H1 (cell line): ENCODE results near the gene COL9A2. TPM values are rescaled to one million over a fixed set of nuclear protein-coding genes. Genes with fewer than 3 reads are reported as not detected.

ENCODE experiments used
- CTCF ChIA-PET: fragments of 300-600 bp; sonication (Branson Sonifier 250); formaldehyde crosslinking; loops from one replicate; lab custom pipeline; 2021; ENCODE audit not compliant: partially characterized antibody; lab: Charles Lee
- POLR2A ChIA-PET: fragments of 300-600 bp; sonication (Branson Sonifier 250); formaldehyde crosslinking; loops from one replicate; lab custom pipeline; 2021; ENCODE audit warnings: inconsistent platforms; ENCODE audit not compliant: partially characterized antibody; lab: Charles Lee
- DNase-seq, 2 experiments: peaks; one replicate each; pipeline versions ENCODE4 v3.0.0 to v3.0.0-alpha.2; 2010 to 2022; ENCODE audit warnings: low spot score in 2 of 2, low read depth in 1 of 2, mixed read lengths in 1 of 2
- FAIRE-seq: peaks from 2 replicates; lab custom pipeline; 2011; peaks lifted over from hg19 to GRCh38; lab: Jason Lieb, UNC
- H2AFZ ChIP-seq: 2 replicates; pipeline ENCODE4 v1.8.1; 2012; ENCODE audit warnings: low read length, inconsistent platforms
- H2AK5ac ChIP-seq: 2 replicates; pipeline ENCODE4 v1.6.1; 2013; ENCODE audit warnings: low read depth, low read length
- H2BK120ac ChIP-seq: replicated peaks from 2 replicates; pipeline ENCODE3; 2013; ENCODE audit warnings: low read depth, low read length, inconsistent platforms
- H2BK12ac ChIP-seq: 2 replicates; pipeline ENCODE4 v1.6.1; 2013; ENCODE audit warnings: low read depth, low read length
- H2BK15ac ChIP-seq: 2 replicates; pipeline ENCODE4 v1.6.1; 2013; ENCODE audit warnings: low read length
- H2BK20ac ChIP-seq: 2 replicates; pipeline ENCODE4 v1.6.1; 2013; ENCODE audit warnings: low read length
- H2BK5ac ChIP-seq: 2 replicates; pipeline ENCODE4 v1.6.1; 2013; ENCODE audit warnings: low read depth, low read length
- H3K14ac ChIP-seq: 2 replicates; pipeline ENCODE4 v1.6.1; 2013; ENCODE audit warnings: inconsistent platforms; ENCODE audit not compliant: insufficient read length
- H3K18ac ChIP-seq: 2 replicates; pipeline ENCODE4 v1.6.1; 2013; ENCODE audit warnings: low read length; ENCODE audit errors: extremely low read depth
- H3K23ac ChIP-seq: 2 replicates; pipeline ENCODE4 v1.6.1; 2013; ENCODE audit warnings: inconsistent platforms; ENCODE audit not compliant: insufficient read length
- H3K23me2 ChIP-seq: 2 replicates; pipeline ENCODE4 v1.6.1; 2013; ENCODE audit warnings: low read depth, low read length
- H3K27ac ChIP-seq: 2 replicates; pipeline ENCODE4 v1.6.1; 2011; ENCODE audit warnings: low read depth, low read length, inconsistent platforms
- H3K27me3 ChIP-seq, 4 experiments: replicated peaks in 1 of 4; 1 replicate in 1 of 4; 2 replicates in 3 of 4; pipeline versions ENCODE4 v1.6.1 to v1.8.1; 2011 to 2013; ENCODE audit warnings: low read length in 3 of 4, mild to moderate bottlenecking in 3 of 4, inconsistent platforms in 2 of 4, mixed read lengths in 2 of 4, moderate library complexity in 1 of 4; ENCODE audit not compliant: control insufficient read depth in 3 of 4, insufficient read depth in 3 of 4; ENCODE audit errors: extremely low read depth in 1 of 4
- H3K36me3 ChIP-seq, 4 experiments: 2 replicates each; pipeline versions ENCODE4 v1.6.1 to v1.8.1; 2011 to 2013; ENCODE audit warnings: mild to moderate bottlenecking in 4 of 4, low read length in 3 of 4, moderate library complexity in 2 of 4, control low read depth in 1 of 4, inconsistent platforms in 1 of 4; ENCODE audit not compliant: insufficient read depth in 4 of 4, control insufficient read depth in 2 of 4
- H3K4ac ChIP-seq: replicated peaks from 2 replicates; pipeline ENCODE3; 2013; ENCODE audit warnings: low read length, low read depth, mixed read lengths, inconsistent platforms; ENCODE audit not compliant: insufficient read length
- H3K4me1 ChIP-seq, 4 experiments: replicated peaks in 1 of 4; 1 replicate in 1 of 4; 2 replicates in 3 of 4; pipeline versions ENCODE4 v1.6.1 to v1.8.1; 2011 to 2013; ENCODE audit warnings: low read length in 3 of 4, inconsistent platforms in 2 of 4, mixed read lengths in 1 of 4; ENCODE audit not compliant: insufficient read depth in 4 of 4, control insufficient read depth in 3 of 4
- H3K4me2 ChIP-seq, 2 experiments: 2 replicates each; pipeline versions ENCODE4 v1.6.1 to v1.8.1; 2011 to 2013; ENCODE audit warnings: low read depth in 2 of 2, low read length in 2 of 2, control low read depth in 1 of 2, inconsistent platforms in 1 of 2, mild to moderate bottlenecking in 1 of 2; ENCODE audit not compliant: insufficient read depth in 1 of 2
- H3K4me3 ChIP-seq, 4 experiments: fragments of 200-600, 300-600 bp in 1 of 4; sonication (generic), shearing (Covaris generic), sonication (Bioruptor Twin) in 1 of 4; 2 replicates each; pipeline versions ENCODE4 v1.5.1 to v1.8.1; 2011 to 2016; ENCODE audit warnings: low read length in 4 of 4, low read depth in 3 of 4, control low read depth in 2 of 4, inconsistent platforms in 2 of 4, mild to moderate bottlenecking in 2 of 4, mixed read lengths in 1 of 4, moderate library complexity in 1 of 4; ENCODE audit not compliant: insufficient read depth in 2 of 4; ENCODE audit errors: extremely low read depth in 1 of 4
- H3K56ac ChIP-seq: replicated peaks from 2 replicates; pipeline ENCODE3; 2013; ENCODE audit warnings: low read depth, mild to moderate bottlenecking, mixed read lengths, low read length, inconsistent platforms; ENCODE audit not compliant: insufficient read length
- H3K79me1 ChIP-seq: 2 replicates; pipeline ENCODE4 v1.6.1; 2013; ENCODE audit warnings: low read depth, low read length, control low read depth
- H3K79me2 ChIP-seq, 2 experiments: 2 replicates each; pipeline versions ENCODE4 v1.6.1 to v1.8.1; 2012 to 2013; ENCODE audit warnings: low read length in 2 of 2, mild to moderate bottlenecking in 2 of 2, inconsistent platforms in 1 of 2; ENCODE audit not compliant: insufficient read depth in 2 of 2, control insufficient read depth in 1 of 2
- H3K9ac ChIP-seq, 4 experiments: replicated peaks in 1 of 4; 1 replicate in 1 of 4; 2 replicates in 3 of 4; pipeline versions ENCODE4 v1.6.1 to v1.8.1; 2011 to 2013; ENCODE audit warnings: low read depth in 3 of 4, low read length in 3 of 4, control low read depth in 2 of 4, mild to moderate bottlenecking in 2 of 4, moderate library complexity in 2 of 4, inconsistent platforms in 1 of 4; ENCODE audit errors: extremely low read depth in 1 of 4
- H3K9me3 ChIP-seq, 2 experiments: 2 replicates each; pipeline versions ENCODE4 v1.6.1 to v1.8.1; 2012 to 2013; ENCODE audit warnings: mild to moderate bottlenecking in 2 of 2, moderate library complexity in 2 of 2, control low read depth in 1 of 2, inconsistent platforms in 1 of 2, low read depth in 1 of 2, low read length in 1 of 2, mixed read lengths in 1 of 2; ENCODE audit not compliant: insufficient read depth in 2 of 2
- H4K20me1 ChIP-seq, 2 experiments: replicated peaks in 1 of 2; 2 replicates each; pipeline versions ENCODE3 to v1.8.1; 2011 to 2013; ENCODE audit warnings: inconsistent platforms in 2 of 2, low read length in 2 of 2, mild to moderate bottlenecking in 1 of 2; ENCODE audit not compliant: insufficient read depth in 2 of 2, control insufficient read depth in 1 of 2
- H4K5ac ChIP-seq: 2 replicates; pipeline ENCODE4 v1.6.1; 2013; ENCODE audit warnings: low read length, low read depth, mixed read lengths, inconsistent platforms; ENCODE audit not compliant: insufficient read length
- H4K8ac ChIP-seq: 2 replicates; pipeline ENCODE4 v1.8.0; 2013; ENCODE audit warnings: mild to moderate bottlenecking, moderate library complexity, low read length, inconsistent platforms; ENCODE audit not compliant: insufficient read depth; ENCODE audit errors: extremely low read depth
- H4K91ac ChIP-seq: replicated peaks from 2 replicates; pipeline ENCODE3; 2013; ENCODE audit warnings: low read length, mixed read lengths, inconsistent platforms; ENCODE audit not compliant: insufficient read length
- POLR2A ChIP-seq, 2 experiments: IDR thresholded peaks; 1 replicate in 1 of 2; 2 replicates in 1 of 2; pipeline ENCODE4 v1.6.1; 2011; ENCODE audit warnings: low read depth in 2 of 2, low read length in 2 of 2, mild to moderate bottlenecking in 2 of 2; ENCODE audit errors: control extremely low read depth in 1 of 2
- RFX5 ChIP-seq: IDR thresholded peaks from 2 replicates; pipeline ENCODE4 v1.6.1; 2011; ENCODE audit warnings: low read depth, low read length, improper control_type of control experiment, borderline replicate concordance
- RXRA ChIP-seq: IDR thresholded peaks from 2 replicates; pipeline ENCODE4 v1.6.1; 2011; ENCODE audit warnings: low read depth, mild to moderate bottlenecking, low read length, moderate library complexity; ENCODE audit not compliant: insufficient read depth
- SIN3A ChIP-seq, 2 experiments: IDR thresholded peaks in 1 of 2; conservative IDR thresholded peaks in 1 of 2; 2 replicates each; pipeline ENCODE4 v1.6.1; 2011 to 2012; ENCODE audit warnings: low read length in 2 of 2, improper control_type of control experiment in 1 of 2, low read depth in 1 of 2, mild to moderate bottlenecking in 1 of 2
- SP4 ChIP-seq: IDR thresholded peaks from 2 replicates; pipeline ENCODE4 v1.6.1; 2012; ENCODE audit warnings: low read length, inconsistent platforms
- TAF7 ChIP-seq: optimal IDR thresholded peaks from 2 replicates; pipeline ENCODE3; 2011; ENCODE audit warnings: low read depth, mild to moderate bottlenecking, inconsistent platforms, low read length, moderate library complexity, borderline replicate concordance
- TCF12 ChIP-seq: IDR thresholded peaks from 2 replicates; pipeline ENCODE4 v1.6.1; 2011; ENCODE audit warnings: low read depth, mild to moderate bottlenecking, low read length
- WGBS, 2 experiments: shearing (Covaris generic) in 1 of 2; methylation state at CpG; one replicate each; pipeline versions ENCODE4 v1.1.6 to v1.1.7; 2013 to 2015; ENCODE audit warnings: low lambda C conversion rate in 2 of 2, mixed read lengths in 2 of 2, inconsistent platforms in 1 of 2, low coverage in 1 of 2, missing lambda C conversion rate in 1 of 2; ENCODE audit not compliant: insufficient replicate concordance in 2 of 2, insufficient coverage in 1 of 2, insufficient read length in 1 of 2; ENCODE audit errors: extremely low coverage in 1 of 2, missing lambda C conversion rate in 1 of 2; 5-methylcytosine and 5-hydroxymethylcytosine counted together
- polyA plus RNA-seq, 7 experiments: library from polyadenylated mRNA; depleted of rRNA in 3 of 7; stranded (reverse) in 5 of 7; unstranded in 2 of 7; fragments of >200 nt in 5 of 7; fragments of 200-250 nt in 2 of 7; gene quantifications; 1 replicate in 5 of 7; 2 replicates in 1 of 7; 4 replicates in 1 of 7; pipeline versions ENCODE4 v1.2.1 to v1.2.3, GENCODE V29; 2011 to 2013; ENCODE audit warnings: missing spikeins in 2 of 7, mixed read lengths in 2 of 7
- total RNA-seq: library from RNA; stranded (reverse); fragmentation: NEBNext Ultra II Directional; extraction: Animal tissue kit (Norgen Biotek cat#: 25700); gene quantifications from 2 replicates; pipeline ENCODE4 v1.2.1, GENCODE V29; 2021
- TF ChIP-seq, protein P1 (sequence below): IDR thresholded peaks from 2 replicates; pipeline ENCODE4 v1.6.1; 2011; ENCODE audit warnings: low read length, improper control_type of control experiment
- TF ChIP-seq, protein P2 (sequence below), 3 experiments: IDR thresholded peaks; 1 replicate in 2 of 3; 2 replicates in 1 of 3; pipeline versions ENCODE4 v1.5.1 to v1.6.1; 2011; ENCODE audit warnings: low read length in 3 of 3, mild to moderate bottlenecking in 3 of 3, inconsistent platforms in 2 of 3, low read depth in 1 of 3, moderate library complexity in 1 of 3; ENCODE audit not compliant: insufficient read depth in 1 of 3; ENCODE audit errors: control extremely low read depth in 1 of 3

Gene COL9A2
- total and polyA plus RNA-seq, 2 of the 8 experiments (the other 6 are each of a cell fraction or from before 2014, with no cell fraction given): 3.2 to 3.3 TPM

DNA sequence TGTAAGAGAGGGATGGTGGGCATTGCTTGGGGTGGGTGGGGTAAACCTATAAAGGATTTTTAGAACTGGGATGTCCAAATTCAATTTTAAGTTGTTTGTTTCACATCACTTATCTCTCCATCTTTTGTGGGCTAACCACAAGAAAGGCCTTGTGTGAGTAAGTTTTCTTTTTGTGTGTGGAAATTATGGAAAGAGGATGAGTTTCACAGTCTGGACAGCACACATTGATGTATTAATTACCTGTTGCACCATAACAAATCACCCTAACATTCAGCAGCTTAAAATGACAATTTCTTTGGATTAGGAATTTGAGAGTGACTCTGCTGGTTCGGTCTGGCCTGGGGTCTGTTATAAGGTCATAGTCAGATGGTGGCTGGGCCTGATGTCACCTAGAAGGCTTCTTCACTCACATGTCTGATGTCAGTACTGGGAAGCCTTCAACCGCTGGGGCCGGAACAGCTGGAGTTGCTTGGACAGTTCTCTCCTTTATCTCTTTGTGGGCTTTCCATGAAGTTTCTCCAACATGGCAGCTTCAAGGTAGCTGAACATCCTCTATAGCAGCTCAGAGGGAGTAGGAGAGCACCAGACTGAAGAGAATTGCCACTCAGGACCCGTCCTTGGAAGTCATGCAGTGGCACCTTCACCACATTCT, 2.0 kb upstream of the COL9A2 start:
- no peak overlapping the region for H2BK20ac ChIP-seq
- TF ChIP-seq TAF7: no peak
- no peak for TF ChIP-seq SIN3A (conservative IDR thresholded peaks at IDR 0.05 in 1 of 2, IDR thresholded peaks at IDR 0.05 in 1 of 2; ENCODE audit: low read depth in 1 of 2, low read length in 2 of 2)
- TF ChIP-seq RFX5: no peak
- no peak for TF ChIP-seq RXRA
- no peak for TF ChIP-seq TCF12
- TF ChIP-seq POLR2A (IDR thresholded peaks at IDR 0.05; ENCODE audit: control extremely low read depth in 1 of 2, low read depth in 2 of 2, low read length in 2 of 2): no peak
- TF ChIP-seq, protein P1, sequence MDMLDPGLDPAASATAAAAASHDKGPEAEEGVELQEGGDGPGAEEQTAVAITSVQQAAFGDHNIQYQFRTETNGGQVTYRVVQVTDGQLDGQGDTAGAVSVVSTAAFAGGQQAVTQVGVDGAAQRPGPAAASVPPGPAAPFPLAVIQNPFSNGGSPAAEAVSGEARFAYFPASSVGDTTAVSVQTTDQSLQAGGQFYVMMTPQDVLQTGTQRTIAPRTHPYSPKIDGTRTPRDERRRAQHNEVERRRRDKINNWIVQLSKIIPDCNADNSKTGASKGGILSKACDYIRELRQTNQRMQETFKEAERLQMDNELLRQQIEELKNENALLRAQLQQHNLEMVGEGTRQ: no peak
- TF ChIP-seq, protein P2, sequence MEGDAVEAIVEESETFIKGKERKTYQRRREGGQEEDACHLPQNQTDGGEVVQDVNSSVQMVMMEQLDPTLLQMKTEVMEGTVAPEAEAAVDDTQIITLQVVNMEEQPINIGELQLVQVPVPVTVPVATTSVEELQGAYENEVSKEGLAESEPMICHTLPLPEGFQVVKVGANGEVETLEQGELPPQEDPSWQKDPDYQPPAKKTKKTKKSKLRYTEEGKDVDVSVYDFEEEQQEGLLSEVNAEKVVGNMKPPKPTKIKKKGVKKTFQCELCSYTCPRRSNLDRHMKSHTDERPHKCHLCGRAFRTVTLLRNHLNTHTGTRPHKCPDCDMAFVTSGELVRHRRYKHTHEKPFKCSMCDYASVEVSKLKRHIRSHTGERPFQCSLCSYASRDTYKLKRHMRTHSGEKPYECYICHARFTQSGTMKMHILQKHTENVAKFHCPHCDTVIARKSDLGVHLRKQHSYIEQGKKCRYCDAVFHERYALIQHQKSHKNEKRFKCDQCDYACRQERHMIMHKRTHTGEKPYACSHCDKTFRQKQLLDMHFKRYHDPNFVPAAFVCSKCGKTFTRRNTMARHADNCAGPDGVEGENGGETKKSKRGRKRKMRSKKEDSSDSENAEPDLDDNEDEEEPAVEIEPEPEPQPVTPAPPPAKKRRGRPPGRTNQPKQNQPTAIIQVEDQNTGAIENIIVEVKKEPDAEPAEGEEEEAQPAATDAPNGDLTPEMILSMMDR (IDR thresholded peaks at IDR 0.05; ENCODE audit: control extremely low read depth in 1 of 3, insufficient read depth in 1 of 3, low read depth in 1 of 3, low read length in 3 of 3): no peak
- TF ChIP-seq SP4: no peak

More for the DNA sequence above, 2.0 kb upstream of the COL9A2 start:
- no peak overlapping the region for H2BK12ac ChIP-seq
- no peaks in the 10 kb centered on the region for H3K9me3 ChIP-seq
- DNase-seq (no peak), FAIRE-seq (no peak)
- H2BK5ac ChIP-seq: no peak overlapping the region
- H3K14ac ChIP-seq: no peak overlapping the region
- peaks cover 6 to 18% (median 10%) of the 10 kb centered on the region in 4 experiments for H3K4me1 ChIP-seq
- peaks cover 20% of the 10 kb centered on the region; the same call in 1 of the 2 replicates for H3K23me2 ChIP-seq
- no peak overlapping the region for H3K18ac ChIP-seq
- no peak overlapping the region for H4K5ac ChIP-seq
- no peak overlapping the region for H2AFZ ChIP-seq
- H4K91ac ChIP-seq: no peak overlapping the region
- peaks cover 20 to 44% (median 39%) of the 10 kb centered on the region in 4 experiments for H3K27me3 ChIP-seq
- no peaks in the 10 kb centered on the region for H3K79me1 ChIP-seq
- H3K4me3 ChIP-seq: no peak overlapping the region
- no peak overlapping the region for H3K56ac ChIP-seq
- CTCF ChIA-PET: interaction anchor here (1.3 to 10.4 kb wide), 4 partner anchors 9 to 243 kb away, joined by 3 to 144 read pairs (median 4); no protein-coding TSS in a partner anchor
- no peak overlapping the region for H3K4me2 ChIP-seq
- no peak overlapping the region for H2BK15ac ChIP-seq
- no peak overlapping the region for H2AK5ac ChIP-seq
- POLR2A ChIA-PET: interaction anchor here (0.7 to 1.8 kb wide), 3 partner anchors 20 to 141 kb away, joined by 3 to 5 read pairs (median 3); partner anchors contain the start of gene ZMPSTE24
- no peak overlapping the region for H2BK120ac ChIP-seq
- H4K8ac ChIP-seq: no peak overlapping the region
- H3K9ac ChIP-seq: no peak overlapping the region
- peaks cover 0 to 5% (median 0%) of the 10 kb centered on the region in 4 experiments; a peak in 1 of 8 replicates for H3K36me3 ChIP-seq
- WGBS, 2 experiments: 95% methylated on average over 4 of the region's 4 CpGs; no CpG with 5 or more reads in 1 of the 2 experiments
- no peaks in the 10 kb centered on the region for H4K20me1 ChIP-seq
- no peaks in the 10 kb centered on the region for H3K79me2 ChIP-seq
- H3K4ac ChIP-seq: no peak overlapping the region
- no peak overlapping the region for H3K23ac ChIP-seq
- H3K27ac ChIP-seq: no peak overlapping the region
